Fibroblast of lung (primary cell): ENCODE measurements around the gene UTS2R. TPM values are rescaled to one million over a fixed set of nuclear protein-coding genes. Genes with fewer than 3 reads are reported as not detected.

Experiments used
- DNase-seq, 2 donors: peaks; one replicate each; pipeline versions ENCODE4 v3.0.0 to v3.0.0-alpha.2; 2010; ENCODE audit warnings: low read depth in 2 of 2
- H2AFZ ChIP-seq: 2 replicates; pipeline ENCODE4 v1.5.1; 2012; ENCODE audit warnings: low read length, control low read depth, inconsistent platforms
- H3K27ac ChIP-seq: 2 replicates; pipeline ENCODE4 v1.5.1; 2011; ENCODE audit warnings: low read length, control low read depth; ENCODE audit not compliant: insufficient read depth
- H3K27me3 ChIP-seq: 2 replicates; pipeline ENCODE4 v1.5.1; 2011; ENCODE audit warnings: mild to moderate bottlenecking, low read length; ENCODE audit not compliant: control insufficient read depth, insufficient read depth
- H3K36me3 ChIP-seq: 2 replicates; pipeline ENCODE4 v1.5.1; 2011; ENCODE audit warnings: low read length; ENCODE audit not compliant: control insufficient read depth, insufficient read depth
- H3K4me1 ChIP-seq: 2 replicates; pipeline ENCODE4 v1.5.1; 2011; ENCODE audit warnings: low read length; ENCODE audit not compliant: control insufficient read depth, insufficient read depth; ENCODE audit errors: extremely low read depth
- H3K4me2 ChIP-seq: 2 replicates; pipeline ENCODE4 v1.5.1; 2011; ENCODE audit warnings: low read length, control low read depth; ENCODE audit not compliant: insufficient read depth; ENCODE audit errors: extremely low read depth
- H3K4me3 ChIP-seq, 4 experiments: fragments of 200-600 bp in 1 of 4; sonication (generic) in 1 of 4; replicated peaks in 1 of 4; 2 replicates each; pipeline ENCODE4 v1.5.1; 2011 to 2016; ENCODE audit warnings: low read length in 4 of 4, low read depth in 3 of 4, mild to moderate bottlenecking in 3 of 4, control low read depth in 2 of 4, inconsistent platforms in 1 of 4, mixed read lengths in 1 of 4; ENCODE audit not compliant: insufficient read depth in 1 of 4; ENCODE audit errors: control extremely low read depth in 1 of 4
- H3K79me2 ChIP-seq: 2 replicates; pipeline ENCODE4 v1.5.1; 2012; ENCODE audit warnings: mild to moderate bottlenecking, low read length, inconsistent platforms; ENCODE audit not compliant: control insufficient read depth, insufficient read depth
- H3K9ac ChIP-seq: 2 replicates; pipeline ENCODE4 v1.5.1; 2011; ENCODE audit warnings: mild to moderate bottlenecking, low read length, control low read depth; ENCODE audit not compliant: insufficient read depth
- H3K9me3 ChIP-seq: 2 replicates; pipeline ENCODE4 v1.5.1; 2012; ENCODE audit warnings: low read depth, low read length; ENCODE audit not compliant: control insufficient read depth, insufficient read depth
- H4K20me1 ChIP-seq: 2 replicates; pipeline ENCODE4 v1.5.1; 2011; ENCODE audit warnings: low read length; ENCODE audit not compliant: control insufficient read depth, insufficient read depth; ENCODE audit errors: extremely low read depth
- CTCF ChIP-seq, 2 donors: IDR thresholded peaks in 1 of 2; conservative IDR thresholded peaks in 1 of 2; 1 replicate in 1 of 2; 2 replicates in 1 of 2; pipeline ENCODE4 v1.5.1; 2011 to 2012; ENCODE audit warnings: low read length in 2 of 2, control low read depth in 1 of 2, inconsistent platforms in 1 of 2, low read depth in 1 of 2, mild to moderate bottlenecking in 1 of 2
- EZH2 ChIP-seq: IDR thresholded peaks from 2 replicates; pipeline ENCODE4 v1.5.1; 2012; ENCODE audit warnings: low read length, control low read depth, mild to moderate bottlenecking; ENCODE audit errors: missing control alignments
- polyA plus RNA-seq, 2 donors: library from polyadenylated mRNA; depleted of rRNA in 1 of 2; stranded (reverse) in 1 of 2; unstranded in 1 of 2; fragments of >200 nt; gene quantifications; 2 replicates each; pipeline ENCODE4 v1.2.1, GENCODE V29; 2011 to 2012; ENCODE audit warnings: missing spikeins in 1 of 2
- total RNA-seq: library from RNA; depleted of rRNA; stranded (reverse); fragments of >200 nt; gene quantifications from 2 replicates; pipeline ENCODE4 v1.2.1, GENCODE V29; 2014

Gene UTS2R
- total and polyA plus RNA-seq, 2 donors (not counting 1 experiment from before 2014, with no cell fraction given), result not detected

GRCh38 chr17:82355770-82356427, 15.7 kb upstream of the UTS2R start:
- no peaks in the 10 kb centered on the region for H3K9me3 ChIP-seq
- H3K4me2 ChIP-seq, result no peak overlapping the region
- TF ChIP-seq EZH2 (no peak), CTCF (conservative IDR thresholded peaks at IDR 0.05 in 1 of 2, IDR thresholded peaks at IDR 0.05 in 1 of 2; ENCODE audit: low read depth in 1 of 2, low read length in 2 of 2) (no peak)
- no peak overlapping the region for H3K27ac ChIP-seq
- H2AFZ ChIP-seq, result no peak overlapping the region
- H3K9ac ChIP-seq, result no peak overlapping the region
- peak in 1 of 2 donors; percentile 63 for DNase-seq
- H3K79me2 ChIP-seq, result no peaks in the 10 kb centered on the region
- peaks cover 5% of the 10 kb centered on the region for H3K4me1 ChIP-seq
- no peaks in the 10 kb centered on the region for H4K20me1 ChIP-seq
- H3K4me3 ChIP-seq, result no peak overlapping the region
- H3K27me3 ChIP-seq, result peaks cover 14% of the 10 kb centered on the region
- no peaks in the 10 kb centered on the region for H3K36me3 ChIP-seq

GRCh38 chr17:82356845-82357355, 14.7 kb upstream of the UTS2R start:
- Histone ChIP-seq H3K4me3 (no peak overlapping the region), H3K4me2 (no peak overlapping the region), H3K4me1 (peaks cover 5% of the 10 kb centered on the region), H4K20me1 (no peaks in the 10 kb centered on the region), H3K27ac (no peak overlapping the region), H3K27me3 (peaks cover 14% of the 10 kb centered on the region), H3K36me3 (no peaks in the 10 kb centered on the region), H3K9ac (no peak overlapping the region), H3K9me3 (no peaks in the 10 kb centered on the region), H3K79me2 (no peaks in the 10 kb centered on the region), H2AFZ (no peak overlapping the region)
- no peak for TF ChIP-seq EZH2
- TF ChIP-seq CTCF (conservative IDR thresholded peaks at IDR 0.05 in 1 of 2, IDR thresholded peaks at IDR 0.05 in 1 of 2; ENCODE audit: low read depth in 1 of 2, low read length in 2 of 2), result no peak
- DNase-seq, result no peak

DNA sequence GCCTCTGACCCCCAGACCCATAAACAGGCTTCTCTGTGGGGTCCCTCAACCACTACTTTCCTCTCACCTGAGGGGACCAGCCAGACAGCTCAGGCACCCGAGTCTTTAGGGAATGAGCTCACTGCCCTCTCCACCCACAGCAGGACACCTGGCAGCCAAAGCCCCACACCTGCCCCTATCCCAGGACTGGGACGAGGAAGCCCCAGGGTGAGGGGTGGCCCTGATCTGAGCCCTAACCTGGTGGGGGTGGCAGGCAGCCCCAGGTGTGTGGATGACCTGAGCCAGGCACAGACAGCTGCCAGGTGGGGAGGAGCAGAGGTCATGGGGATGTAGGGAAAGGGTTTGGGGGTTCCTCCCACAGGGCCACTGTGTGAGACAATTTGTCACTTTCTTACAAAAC, 14.2 kb upstream of the UTS2R start:
- no peaks in the 10 kb centered on the region for H4K20me1 ChIP-seq
- H3K4me2 ChIP-seq, result no peak overlapping the region
- H2AFZ ChIP-seq, result no peak overlapping the region
- peaks cover 14% of the 10 kb centered on the region for H3K27me3 ChIP-seq
- no peak overlapping the region for H3K27ac ChIP-seq
- H3K79me2 ChIP-seq, result no peaks in the 10 kb centered on the region
- no peak overlapping the region for H3K9ac ChIP-seq
- peaks cover 5% of the 10 kb centered on the region for H3K4me1 ChIP-seq
- no peak overlapping the region for H3K4me3 ChIP-seq
- H3K9me3 ChIP-seq, result no peaks in the 10 kb centered on the region
- TF ChIP-seq CTCF (conservative IDR thresholded peaks at IDR 0.05 in 1 of 2, IDR thresholded peaks at IDR 0.05 in 1 of 2; ENCODE audit: low read depth in 1 of 2, low read length in 2 of 2) (no peak), EZH2 (no peak)
- no peak for DNase-seq
- no peaks in the 10 kb centered on the region for H3K36me3 ChIP-seq
